Kidney epithelial cell (primary cell): ENCODE data around the gene VEPH1. TPM values are rescaled to one million over a fixed set of nuclear protein-coding genes. Genes with fewer than 3 reads are reported as not detected.

Experiments used
- DNase-seq: peaks from one replicate; pipeline ENCODE4 v3.0.0-alpha.2; 2010; ENCODE audit warnings: low read depth
- H3K27me3 ChIP-seq: 2 replicates; pipeline ENCODE4 v1.6.0; 2011; ENCODE audit warnings: low read length; ENCODE audit not compliant: control insufficient read depth, insufficient read depth
- H3K36me3 ChIP-seq: 2 replicates; pipeline ENCODE4 v1.5.1; 2011; ENCODE audit warnings: low read length; ENCODE audit not compliant: control insufficient read depth, insufficient read depth
- H3K4me3 ChIP-seq: 2 replicates; pipeline ENCODE4 v1.5.1; 2011; ENCODE audit warnings: low read depth, mild to moderate bottlenecking, control low read depth, low read length
- total RNA-seq: library from RNA; depleted of rRNA; stranded (reverse); fragments of >200 nt; gene quantifications from 2 replicates; pipeline ENCODE4 v1.2.3, GENCODE V29; 2015
- TF ChIP-seq, protein P1 (sequence below): IDR thresholded peaks from 2 replicates; pipeline ENCODE4 v1.5.1; 2011; ENCODE audit warnings: mild to moderate bottlenecking, moderate library complexity, low read length, control low read depth, inconsistent platforms; ENCODE audit not compliant: insufficient read depth, poor library complexity, severe bottlenecking

VEPH1 gene
- total RNA-seq, 1 donor from 2014 or later, result 26.0 TPM

DNA sequence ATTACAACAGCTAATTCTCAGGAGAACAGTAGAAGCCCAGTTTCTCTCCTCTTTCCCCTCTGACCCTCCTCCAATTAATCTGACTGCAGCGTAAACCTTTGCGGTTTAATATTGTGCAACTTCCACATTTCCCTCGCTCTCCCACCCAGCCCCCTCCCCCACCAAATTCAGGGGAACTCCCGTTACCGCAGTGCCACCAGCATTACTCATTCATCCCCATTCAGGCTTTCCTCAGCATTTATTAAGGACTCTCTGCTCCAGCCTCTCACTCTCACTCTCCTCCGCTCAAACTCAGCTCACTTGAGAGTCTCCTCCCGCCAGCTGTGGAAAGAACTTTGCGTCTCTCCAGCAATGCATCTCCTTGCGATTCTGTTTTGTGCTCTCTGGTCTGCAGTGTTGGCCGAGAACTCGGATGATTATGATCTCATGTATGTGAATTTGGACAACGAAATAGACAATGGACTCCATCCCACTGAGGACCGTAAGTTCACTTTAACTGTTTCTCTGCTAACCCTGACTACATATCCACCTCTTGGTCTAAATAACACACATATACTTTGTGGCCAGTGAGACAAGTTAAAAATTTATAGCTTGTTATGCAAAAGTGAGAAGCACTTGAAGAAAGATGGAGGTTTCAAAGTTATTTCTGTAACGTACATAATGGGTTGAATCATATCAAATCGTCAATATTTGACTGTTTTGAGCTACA is 66.5 kb downstream of the VEPH1 start, which contains the start of gene PTX3:
PTX3 (plus strand) TSS at position 268 of the 709 bp plus-strand sequence; CDS start at position 352, 84 bp downstream.
- TF ChIP-seq, protein P1, sequence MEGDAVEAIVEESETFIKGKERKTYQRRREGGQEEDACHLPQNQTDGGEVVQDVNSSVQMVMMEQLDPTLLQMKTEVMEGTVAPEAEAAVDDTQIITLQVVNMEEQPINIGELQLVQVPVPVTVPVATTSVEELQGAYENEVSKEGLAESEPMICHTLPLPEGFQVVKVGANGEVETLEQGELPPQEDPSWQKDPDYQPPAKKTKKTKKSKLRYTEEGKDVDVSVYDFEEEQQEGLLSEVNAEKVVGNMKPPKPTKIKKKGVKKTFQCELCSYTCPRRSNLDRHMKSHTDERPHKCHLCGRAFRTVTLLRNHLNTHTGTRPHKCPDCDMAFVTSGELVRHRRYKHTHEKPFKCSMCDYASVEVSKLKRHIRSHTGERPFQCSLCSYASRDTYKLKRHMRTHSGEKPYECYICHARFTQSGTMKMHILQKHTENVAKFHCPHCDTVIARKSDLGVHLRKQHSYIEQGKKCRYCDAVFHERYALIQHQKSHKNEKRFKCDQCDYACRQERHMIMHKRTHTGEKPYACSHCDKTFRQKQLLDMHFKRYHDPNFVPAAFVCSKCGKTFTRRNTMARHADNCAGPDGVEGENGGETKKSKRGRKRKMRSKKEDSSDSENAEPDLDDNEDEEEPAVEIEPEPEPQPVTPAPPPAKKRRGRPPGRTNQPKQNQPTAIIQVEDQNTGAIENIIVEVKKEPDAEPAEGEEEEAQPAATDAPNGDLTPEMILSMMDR, result no peak
- no peaks in the 10 kb centered on the region for H3K27me3 ChIP-seq
- no peaks in the 10 kb centered on the region for H3K36me3 ChIP-seq
- DNase-seq, result peak; percentile 71
- peak within 1 kb of the TSS; percentile 57 for H3K4me3 ChIP-seq

DNA sequence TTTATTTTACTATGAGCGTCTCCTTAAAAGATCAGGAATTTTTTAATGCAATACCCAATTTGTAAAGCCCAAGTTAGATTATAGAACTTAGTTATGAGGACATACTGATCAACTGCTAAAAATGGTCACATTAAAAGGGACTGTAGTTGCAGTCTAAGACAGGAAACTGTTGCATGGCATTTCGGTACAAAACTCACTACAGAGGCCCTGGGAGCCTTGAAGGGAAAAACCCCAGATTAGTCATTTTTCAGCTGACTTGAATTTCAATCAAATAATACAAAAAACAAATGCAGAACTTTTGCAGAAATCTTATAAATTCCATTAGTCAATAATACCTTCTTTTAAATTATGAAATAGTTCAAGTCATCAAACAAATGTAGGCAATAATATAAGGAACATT is 73.5 kb downstream of the VEPH1 start:
- no peak overlapping the region for H3K4me3 ChIP-seq
- DNase-seq, result no peak
- H3K27me3 ChIP-seq, result no peaks in the 10 kb centered on the region
- H3K36me3 ChIP-seq, result no peaks in the 10 kb centered on the region
- TF ChIP-seq, protein P1, result no peak

DNA sequence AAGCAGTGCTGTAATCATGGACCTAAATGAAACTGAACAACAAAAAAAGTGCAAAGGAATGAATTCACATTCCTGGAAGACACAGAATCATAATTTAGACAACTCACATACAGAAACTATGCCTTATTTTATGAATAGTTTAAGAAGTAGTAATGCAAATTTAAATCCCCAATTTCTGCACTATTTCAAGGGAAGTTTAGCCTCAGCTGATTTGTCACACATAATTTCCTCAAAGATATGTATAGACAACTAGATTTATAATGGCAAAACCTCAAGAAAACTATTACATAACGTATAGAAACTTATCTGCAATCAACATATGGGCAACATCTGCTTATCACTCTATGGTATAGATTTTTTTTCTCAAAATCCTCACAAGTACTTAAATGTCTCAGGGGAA is 74.4 kb downstream of the VEPH1 start:
- no peak for DNase-seq
- Histone ChIP-seq H3K36me3 (no peaks in the 10 kb centered on the region), H3K27me3 (no peaks in the 10 kb centered on the region), H3K4me3 (no peak overlapping the region)
- TF ChIP-seq, protein P1, result no peak

DNA sequence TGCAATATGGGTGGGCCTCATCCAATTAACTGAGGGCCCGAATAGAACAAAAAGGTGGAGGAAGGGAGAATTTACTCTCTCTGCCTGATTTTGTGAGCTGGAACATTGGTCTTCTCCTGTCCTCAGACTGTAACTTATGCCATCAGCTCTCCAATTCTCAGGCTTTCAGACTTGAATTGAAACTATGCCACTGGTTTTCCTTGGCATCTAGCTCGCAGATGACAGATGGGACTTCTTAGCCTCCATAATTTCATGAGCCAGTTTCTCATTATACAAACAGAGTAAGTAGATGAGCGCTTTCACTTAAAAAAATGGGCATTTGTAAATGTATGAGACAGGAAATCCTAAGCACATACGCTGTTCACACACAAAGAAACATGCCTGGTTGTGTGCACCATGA is 75.3 kb downstream of the VEPH1 start:
- no peak overlapping the region for H3K4me3 ChIP-seq
- TF ChIP-seq, protein P1, result no peak
- H3K36me3 ChIP-seq, result no peaks in the 10 kb centered on the region
- DNase-seq, result no peak
- H3K27me3 ChIP-seq, result no peaks in the 10 kb centered on the region

DNA sequence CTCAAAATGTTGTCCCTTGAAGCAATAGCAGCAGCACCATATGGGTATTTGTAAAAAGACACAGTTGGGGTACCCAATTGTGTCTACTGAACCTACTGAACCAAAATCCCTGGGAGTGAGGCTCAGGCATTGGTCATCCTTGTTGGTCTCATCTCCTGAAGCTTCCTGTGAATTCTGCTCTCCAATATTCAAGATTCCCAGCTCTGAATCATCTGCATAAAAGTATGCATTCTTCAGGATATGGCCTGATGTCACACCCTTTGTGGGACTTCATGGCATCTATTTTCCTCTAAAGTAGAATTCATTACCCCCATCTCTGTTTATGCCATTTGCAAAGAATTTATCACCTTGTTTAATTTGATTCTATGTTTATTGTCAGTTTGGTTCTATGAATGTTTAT is 79.9 kb downstream of the VEPH1 start:
- Histone ChIP-seq H3K36me3 (no peaks in the 10 kb centered on the region), H3K4me3 (no peak overlapping the region), H3K27me3 (no peaks in the 10 kb centered on the region)
- TF ChIP-seq, protein P1, result no peak
- no peak for DNase-seq
